GM21737 (cell line): Measurements from ENCODE around the gene PTPN1.

Experiments used
- ATAC-seq: cut with Tn5 transposase; IDR thresholded peaks from one replicate; pipeline ENCODE4 v1.9.1; 2021; ENCODE audit warnings: mild to moderate bottlenecking, moderate library complexity; ENCODE audit not compliant: unreplicated experiment

Gene PTPN1

DNA sequence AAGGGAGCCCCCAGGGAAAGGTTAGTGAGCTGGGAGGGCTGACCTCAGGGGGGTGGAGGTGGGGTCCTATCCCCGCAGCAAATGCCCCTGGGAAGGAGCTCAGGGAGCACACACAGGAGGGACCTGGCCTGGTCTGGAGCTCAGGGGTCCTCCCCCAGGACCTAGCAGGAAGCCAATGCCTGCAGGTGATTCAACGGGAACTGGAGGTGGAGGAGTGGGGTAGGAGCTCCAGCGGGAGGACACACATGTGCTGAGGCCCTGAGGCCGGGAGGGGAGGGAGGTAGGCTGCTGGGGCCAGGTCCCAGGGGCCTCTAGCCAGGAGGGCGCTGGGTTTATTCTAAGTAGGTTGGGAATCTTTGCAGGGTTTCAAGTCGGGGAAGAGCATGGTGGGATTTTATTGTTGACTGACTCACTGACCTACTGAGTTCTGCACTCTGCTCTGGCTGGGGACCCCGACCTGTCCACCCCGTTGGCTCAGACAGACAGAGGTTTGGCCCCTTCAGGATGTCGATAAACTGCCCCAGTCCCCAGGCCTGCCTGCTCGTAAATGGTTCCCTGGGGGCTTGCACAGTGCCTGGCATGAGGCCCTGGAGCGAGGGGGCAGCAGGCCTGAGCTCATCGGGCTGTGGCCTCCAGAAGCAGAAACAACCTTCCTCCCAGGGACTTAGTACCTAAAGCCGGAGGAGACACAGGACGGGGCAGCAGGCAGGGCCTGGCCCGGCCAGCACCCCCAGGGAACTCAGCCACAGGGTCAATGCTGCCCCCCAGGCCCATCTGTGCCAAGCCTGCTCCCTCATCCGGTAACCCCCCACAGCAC lies 118.9 kb downstream of the PTPN1 start:
- no peak for ATAC-seq

DNA sequence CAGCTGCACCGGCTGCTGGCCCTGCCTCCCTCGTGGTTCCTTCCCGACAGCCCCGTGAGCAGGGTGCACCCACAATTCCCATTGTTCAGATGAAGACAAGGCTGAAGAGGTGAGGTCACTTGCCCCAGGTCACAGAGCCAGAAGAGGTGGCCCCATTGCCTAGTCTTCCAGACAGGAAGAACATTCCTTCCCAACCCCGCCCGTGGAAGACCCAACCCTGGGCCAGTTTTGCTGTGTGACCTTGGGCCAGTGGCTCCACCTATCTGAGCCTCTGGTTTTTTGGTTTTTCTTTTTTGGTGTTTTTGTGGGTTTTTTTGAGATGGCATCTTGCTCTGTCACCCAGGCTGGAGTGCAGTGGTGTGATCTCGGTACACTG lies 119.5 kb downstream of the PTPN1 start:
- no peak for ATAC-seq

DNA sequence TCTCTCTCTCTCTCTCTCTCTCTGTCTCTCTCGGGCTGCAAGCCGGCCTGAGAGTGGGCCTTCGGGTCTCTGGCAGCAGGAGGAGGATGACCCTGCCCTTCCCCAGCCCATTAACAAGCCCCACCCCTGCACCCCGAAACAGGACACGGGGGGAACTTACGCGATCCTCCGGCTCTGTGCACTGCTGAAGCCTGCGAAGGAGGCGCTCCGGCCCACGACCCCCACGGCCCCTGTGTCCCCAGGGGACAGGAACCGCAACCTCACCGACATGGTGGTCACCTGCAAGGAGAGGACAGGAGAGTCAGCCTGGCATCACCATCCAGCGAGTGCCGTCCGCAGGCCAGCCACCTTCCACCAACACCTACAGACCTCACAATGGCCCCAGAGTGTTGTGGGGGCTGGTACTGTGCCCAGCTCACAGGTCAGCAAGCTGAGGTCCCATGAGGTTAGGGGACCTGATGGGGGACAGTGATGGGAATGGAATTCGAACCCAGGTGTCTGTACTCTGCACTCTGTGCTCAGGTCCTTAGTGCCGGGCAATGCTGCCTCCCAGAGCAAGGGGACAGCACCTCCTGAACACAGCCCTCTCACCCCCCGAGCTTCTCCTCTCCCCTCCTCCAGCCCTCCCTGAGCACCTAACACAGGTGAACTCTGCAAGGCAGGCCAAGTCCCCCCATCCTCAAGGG lies 120.5 kb downstream of the PTPN1 start:
- no peak for ATAC-seq

DNA sequence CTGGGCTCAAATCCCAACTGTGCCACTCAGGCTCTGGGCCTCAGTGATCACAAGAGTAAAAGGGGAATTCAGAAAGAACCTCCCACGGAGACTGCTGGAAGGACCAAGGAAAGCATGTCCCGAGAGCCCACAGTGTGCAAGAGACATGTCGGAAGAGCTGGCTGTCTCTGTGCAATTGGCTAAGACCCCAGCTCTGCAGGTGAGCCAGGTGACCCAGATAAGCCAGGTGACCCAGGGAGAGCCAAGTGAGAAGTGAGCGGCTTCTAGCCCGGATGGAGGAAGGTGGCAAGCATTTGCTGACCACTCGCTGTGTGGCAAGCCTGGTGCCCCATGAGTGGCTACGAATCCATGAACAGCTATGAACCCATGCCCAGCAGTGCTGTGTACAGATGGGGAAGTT lies 122.1 kb downstream of the PTPN1 start:
- ATAC-seq = no peak

DNA sequence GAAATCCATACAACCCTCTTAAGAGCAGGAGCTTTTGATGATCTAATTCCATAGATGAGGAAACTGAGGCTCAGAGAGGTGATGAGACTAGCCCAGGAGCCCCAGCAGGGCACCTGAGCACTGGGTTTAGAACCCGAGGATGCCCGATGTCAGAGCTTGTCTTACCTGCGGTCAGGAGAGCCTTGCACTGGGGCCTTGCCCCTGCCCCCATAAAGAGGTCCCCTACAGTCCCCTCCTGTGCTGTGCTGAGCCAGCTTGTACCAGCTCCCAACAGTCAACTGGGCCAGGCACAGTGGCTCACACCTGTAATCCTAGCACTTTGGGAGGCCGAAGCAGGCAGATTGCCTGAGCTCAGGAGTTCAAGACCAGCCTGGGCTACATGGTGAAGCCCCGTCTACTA lies 122.5 kb downstream of the PTPN1 start:
- no peak for ATAC-seq

DNA sequence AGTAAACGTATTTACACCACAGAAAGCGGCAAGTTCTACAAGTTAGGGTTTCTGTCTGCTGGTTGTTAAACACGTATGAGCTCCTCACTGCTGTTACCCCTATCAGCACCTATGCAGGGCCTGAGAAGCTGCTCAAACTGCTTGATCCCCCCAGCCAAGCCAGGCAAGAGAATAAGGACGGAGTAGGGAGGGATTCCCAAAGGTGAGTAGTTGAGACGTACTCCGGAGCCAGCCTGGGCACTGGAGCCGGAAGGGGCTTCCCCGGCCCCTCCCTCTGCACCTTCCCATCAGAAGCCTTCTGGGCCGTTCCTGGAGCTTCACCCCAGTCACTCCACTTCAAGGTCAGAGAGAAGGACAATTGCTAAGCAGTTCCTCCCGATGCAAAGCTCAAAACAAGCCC lies 123.2 kb downstream of the PTPN1 start:
- no peak for ATAC-seq

DNA sequence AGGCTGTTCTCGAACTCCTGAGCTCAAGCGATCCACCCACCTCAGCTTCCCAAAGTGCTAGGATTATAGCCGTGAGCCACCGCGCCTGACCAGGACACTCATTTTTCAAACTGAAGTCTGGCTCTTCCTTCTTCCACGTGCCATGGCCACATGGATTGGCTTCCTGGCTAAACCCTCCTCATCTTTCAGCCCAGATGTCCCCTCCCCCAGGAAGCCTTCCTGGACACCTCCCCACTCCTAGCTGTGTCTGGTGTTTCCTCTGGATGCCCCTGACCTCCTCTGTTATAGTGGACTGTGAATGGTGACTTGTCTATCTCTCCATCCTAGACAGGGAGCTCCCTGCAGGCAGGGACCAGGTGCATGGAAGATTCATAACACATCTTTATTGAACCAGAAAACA lies 124.0 kb downstream of the PTPN1 start:
- no peak for ATAC-seq
